ENCODE results near the gene RERE. TPM values are rescaled to one million over a fixed set of nuclear protein-coding genes. Genes with fewer than 3 reads are reported as not detected.

Gene RERE
- total and polyA plus RNA-seq, 2 donors (not counting 3 experiments of a cell fraction or from before 2014, with no cell fraction given) = 14.1 to 113 TPM

DNA sequence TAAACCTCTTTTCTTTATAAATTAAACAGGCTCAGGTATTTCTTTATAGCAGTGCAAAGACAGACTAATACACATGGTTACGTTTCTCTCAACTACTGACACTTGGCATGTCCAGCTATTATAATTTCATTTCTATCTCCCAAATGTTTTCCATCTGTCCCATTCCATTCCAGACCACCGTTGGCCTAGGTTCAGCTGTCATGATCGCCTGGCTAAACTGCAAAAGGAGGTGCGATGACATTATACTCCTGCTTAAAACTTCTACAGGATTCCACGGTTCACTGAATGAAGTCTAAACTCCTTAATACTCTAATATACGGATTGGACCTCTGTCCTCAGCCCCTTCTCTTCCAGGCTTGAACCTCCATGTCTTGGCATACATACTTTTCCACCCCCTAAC, 72.1 kb downstream of the RERE start:
- Histone ChIP-seq H3K27ac (ENCODE audit: insufficient read depth, low read depth, low read length) (no peak overlapping the region), H3K4me3 (replicated peaks in 1 of 3; ENCODE audit: insufficient read depth in 1 of 3, low read depth in 1 of 3, low read length in 3 of 3) (no peak overlapping the region), H3K9ac (replicated peaks; ENCODE audit: extremely low read depth, insufficient read depth, low read length) (no peak overlapping the region), H3K79me2 (ENCODE audit: control insufficient read depth, insufficient read depth, low read length) (peaks cover 4% of the 10 kb centered on the region), H4K20me1 (replicated peaks; ENCODE audit: control insufficient read depth, extremely low read depth, insufficient read depth, low read length) (no peaks in the 10 kb centered on the region), H3K9me3 (replicated peaks; ENCODE audit: control insufficient read depth, insufficient read depth, low read length) (no peaks in the 10 kb centered on the region), H3K27me3 (ENCODE audit: control insufficient read depth in 2 of 2, insufficient read depth in 2 of 2, low read length in 2 of 2) (no peaks in the 10 kb centered on the region), H3K4me1 (ENCODE audit: control insufficient read depth, extremely low read depth, insufficient read depth, low read length) (peaks cover 7% of the 10 kb centered on the region), H2AFZ (ENCODE audit: low read depth, low read length) (no peak overlapping the region), H3K9me1 (replicated peaks; ENCODE audit: control insufficient read depth, extremely low read depth, insufficient read depth, low read length) (no peaks in the 10 kb centered on the region), H3K4me2 (ENCODE audit: insufficient read depth, low read length) (no peak overlapping the region), H3K36me3 (ENCODE audit: control insufficient read depth in 2 of 2, extremely low read depth in 1 of 2, insufficient read depth in 2 of 2, low read length in 2 of 2) (no peaks in the 10 kb centered on the region)
- POLR2A ChIA-PET = no interaction called here
- FAIRE-seq (no peak), DNase-seq (ENCODE audit: low read depth, low spot score) (no peak)
- dilution Hi-C loops (cut with MboI; ENCODE audit: extremely low pct_ligation_motif_present, low sequenced_read_pairs) (no loop called here), intact Hi-C loops (cut with micrococcal nuclease) (no loop called here)
- no TSS peak for BruUV-seq (replicated peaks)
- CTCF ChIA-PET = interaction anchor here (1.1 kb wide), 1 partner anchor 68 kb away, joined by 3 read pairs; no protein-coding TSS in a partner anchor
- TF ChIP-seq GATA2 (IDR thresholded peaks at IDR 0.05; ENCODE audit: insufficient read depth, insufficient read length, low read depth, low read length) (no peak), JUN (IDR thresholded peaks at IDR 0.05; ENCODE audit: borderline replicate concordance, insufficient read depth, insufficient read length, low read depth) (no peak), EZH2 (IDR thresholded peaks at IDR 0.05; ENCODE audit: borderline replicate concordance, low read depth, low read length, severe bottlenecking) (no peak), MYC (IDR thresholded peaks at IDR 0.05; ENCODE audit: low read depth, low read length) (no peak), POLR2AphosphoS5 (IDR thresholded peaks at IDR 0.05; ENCODE audit: insufficient read depth, low read depth, low read length) (no peak), POLR2A (IDR thresholded peaks at IDR 0.05; ENCODE audit: low read depth, low read length) (no peak)
- TF ChIP-seq, protein P1, sequence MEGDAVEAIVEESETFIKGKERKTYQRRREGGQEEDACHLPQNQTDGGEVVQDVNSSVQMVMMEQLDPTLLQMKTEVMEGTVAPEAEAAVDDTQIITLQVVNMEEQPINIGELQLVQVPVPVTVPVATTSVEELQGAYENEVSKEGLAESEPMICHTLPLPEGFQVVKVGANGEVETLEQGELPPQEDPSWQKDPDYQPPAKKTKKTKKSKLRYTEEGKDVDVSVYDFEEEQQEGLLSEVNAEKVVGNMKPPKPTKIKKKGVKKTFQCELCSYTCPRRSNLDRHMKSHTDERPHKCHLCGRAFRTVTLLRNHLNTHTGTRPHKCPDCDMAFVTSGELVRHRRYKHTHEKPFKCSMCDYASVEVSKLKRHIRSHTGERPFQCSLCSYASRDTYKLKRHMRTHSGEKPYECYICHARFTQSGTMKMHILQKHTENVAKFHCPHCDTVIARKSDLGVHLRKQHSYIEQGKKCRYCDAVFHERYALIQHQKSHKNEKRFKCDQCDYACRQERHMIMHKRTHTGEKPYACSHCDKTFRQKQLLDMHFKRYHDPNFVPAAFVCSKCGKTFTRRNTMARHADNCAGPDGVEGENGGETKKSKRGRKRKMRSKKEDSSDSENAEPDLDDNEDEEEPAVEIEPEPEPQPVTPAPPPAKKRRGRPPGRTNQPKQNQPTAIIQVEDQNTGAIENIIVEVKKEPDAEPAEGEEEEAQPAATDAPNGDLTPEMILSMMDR (IDR thresholded peaks at IDR 0.05; ENCODE audit: extremely low read depth in 1 of 2, insufficient read depth in 1 of 2, low read depth in 1 of 2, low read length in 2 of 2) = no peak
